NOMO-1 treated with dmso at 0.1 percent for 144 hours (cell line): ENCODE results near the gene SLC4A7.
"Not testable (repeated sequence)": the region's sequence is repeated elsewhere in the genome, so short reads cannot be mapped to it uniquely, and the experiment has no call there.

Source experiments
- DNase-seq: peaks from one replicate; lab custom pipeline; 2025; ENCODE audit not compliant: unreplicated experiment; lab: John Stamatoyannopoulos, UW

The SLC4A7 gene

GRCh38 chr3:27484015-27484844 lies at the start of gene SLC4A7:
Gene SLC4A7 (minus strand): TSS chr3:27484384. CDS start chr3:27484126, 258 bp downstream.
- DNase-seq = peak; percentile 91

- DNase-seq = peak; percentile 53
Measured at GRCh38 chr3:27533261-27533607, 49.0 kb upstream of the SLC4A7 start.

DNA sequence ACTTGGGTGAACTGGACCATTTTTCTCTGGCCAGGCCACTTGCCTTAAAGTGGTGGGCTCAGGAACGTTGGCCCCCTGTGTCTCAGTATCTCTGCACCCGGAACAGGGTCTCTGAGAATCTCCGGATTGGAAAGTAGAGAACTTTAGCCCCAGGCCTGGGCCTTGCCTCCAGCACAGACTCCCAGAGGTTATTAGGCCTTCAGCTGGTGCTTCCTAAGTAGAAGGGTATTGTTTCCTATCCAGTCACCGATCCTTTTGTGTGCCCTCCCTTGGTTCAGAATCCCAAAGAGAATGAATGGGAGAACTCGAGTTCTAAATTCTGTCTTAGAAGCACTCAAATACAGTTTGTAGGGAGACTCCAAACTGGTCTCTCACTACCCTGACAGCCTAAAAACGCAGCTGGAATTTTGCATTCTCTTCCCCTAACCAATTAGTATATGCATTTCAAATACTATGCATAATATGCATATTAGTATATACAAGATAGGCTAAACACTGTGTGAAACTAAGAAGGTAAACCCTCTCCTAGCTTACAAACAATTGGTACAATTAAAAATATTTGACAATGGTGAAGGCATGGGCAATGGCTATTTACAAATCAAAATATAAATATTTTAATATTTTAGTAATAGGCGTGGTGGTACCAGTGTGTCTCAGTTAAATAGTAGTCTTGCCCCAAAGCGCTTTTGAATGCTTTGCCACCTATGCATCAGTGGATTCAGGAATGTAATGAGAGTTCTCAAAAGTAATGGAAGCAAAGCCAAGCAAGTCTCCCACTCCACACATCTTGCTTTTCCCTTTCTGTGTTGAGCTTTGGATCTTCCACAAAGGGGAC lies 48.5 kb upstream of the SLC4A7 start:
- no peak for DNase-seq

DNA sequence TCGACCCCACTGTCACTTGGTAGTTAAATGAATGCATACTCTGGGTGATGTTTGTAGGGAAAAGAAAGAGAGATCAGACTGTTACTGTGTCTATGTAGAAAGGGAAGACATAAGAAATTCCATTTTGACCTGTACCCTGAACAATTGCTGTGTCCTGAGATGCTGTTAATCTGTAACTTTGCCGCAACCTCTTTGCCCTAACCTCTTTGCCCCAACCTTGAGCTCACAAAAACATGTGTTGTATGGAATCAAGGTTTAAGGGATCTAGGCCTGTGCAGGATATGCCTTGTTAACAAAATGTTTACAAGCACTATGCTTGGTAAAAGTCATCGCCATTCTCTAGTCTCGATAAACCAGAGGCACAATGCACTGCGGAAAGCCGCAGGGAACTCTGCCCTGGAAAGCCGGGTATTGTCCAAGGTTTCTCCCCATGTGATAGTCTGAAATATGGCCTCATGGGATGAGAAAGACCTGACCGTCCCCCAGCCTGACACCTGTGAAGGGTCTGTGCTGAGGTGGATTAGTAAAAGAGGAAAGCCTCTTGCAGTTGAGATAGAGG lies 47.1 kb upstream of the SLC4A7 start:
- not testable (repeated sequence) for DNase-seq

DNA sequence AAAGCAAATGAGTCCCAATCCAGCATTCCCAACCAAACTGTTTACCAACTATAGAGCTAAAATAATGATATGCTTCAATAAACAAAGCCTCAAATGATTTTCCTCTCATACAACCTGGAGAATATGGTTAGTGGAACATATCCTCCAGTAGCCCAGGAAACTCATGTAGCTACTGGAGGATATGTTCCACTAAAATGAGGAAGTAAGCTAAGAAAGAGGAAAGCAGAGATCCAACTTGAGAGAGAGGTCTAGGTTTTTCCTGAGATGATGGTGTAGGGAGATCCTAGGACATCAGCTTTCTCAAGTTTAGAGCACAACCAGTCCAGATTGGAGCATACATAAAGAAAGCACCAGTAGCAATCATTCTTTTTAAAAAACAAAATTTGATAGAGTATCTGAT lies 44.6 kb upstream of the SLC4A7 start:
- no peak for DNase-seq

- no peak for DNase-seq
Measured at GRCh38 chr3:27526614-27527315, 42.6 kb upstream of the SLC4A7 start.

- no peak for DNase-seq
Measured at GRCh38 chr3:27521872-27522265, 37.7 kb upstream of the SLC4A7 start.

DNA sequence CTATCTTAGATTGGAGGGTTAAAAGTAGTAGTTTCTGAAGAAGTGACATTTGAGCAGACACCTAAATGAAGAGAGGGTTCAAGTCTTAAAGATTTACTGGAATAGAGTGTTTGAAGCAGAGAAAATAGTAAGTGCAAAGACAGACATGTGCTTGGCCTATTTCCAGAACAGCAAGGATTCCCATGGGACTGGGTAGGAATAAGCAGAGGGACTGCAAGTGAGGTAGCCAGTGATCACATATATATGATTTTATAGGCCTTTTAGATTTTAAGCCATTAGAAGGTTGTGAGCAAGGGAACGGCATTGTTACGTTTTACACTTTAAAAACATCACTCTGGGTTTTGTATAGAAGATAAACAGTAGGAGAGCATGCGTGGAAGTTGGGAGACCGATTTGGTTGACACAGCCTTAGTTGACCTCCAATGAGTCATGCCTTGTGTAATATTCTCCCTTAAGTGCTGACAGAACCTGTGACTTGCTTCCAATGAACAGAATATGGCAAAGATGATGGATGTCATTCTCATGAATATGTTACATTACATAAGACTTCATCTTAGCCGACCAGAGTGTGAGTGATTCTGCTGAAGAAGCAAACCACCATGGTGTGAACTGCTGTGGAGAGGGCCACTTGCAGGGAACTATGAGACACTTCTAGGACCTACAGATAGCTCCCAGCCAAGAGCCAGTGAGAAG lies 37.1 kb upstream of the SLC4A7 start:
- peak; percentile 86 for DNase-seq

DNA sequence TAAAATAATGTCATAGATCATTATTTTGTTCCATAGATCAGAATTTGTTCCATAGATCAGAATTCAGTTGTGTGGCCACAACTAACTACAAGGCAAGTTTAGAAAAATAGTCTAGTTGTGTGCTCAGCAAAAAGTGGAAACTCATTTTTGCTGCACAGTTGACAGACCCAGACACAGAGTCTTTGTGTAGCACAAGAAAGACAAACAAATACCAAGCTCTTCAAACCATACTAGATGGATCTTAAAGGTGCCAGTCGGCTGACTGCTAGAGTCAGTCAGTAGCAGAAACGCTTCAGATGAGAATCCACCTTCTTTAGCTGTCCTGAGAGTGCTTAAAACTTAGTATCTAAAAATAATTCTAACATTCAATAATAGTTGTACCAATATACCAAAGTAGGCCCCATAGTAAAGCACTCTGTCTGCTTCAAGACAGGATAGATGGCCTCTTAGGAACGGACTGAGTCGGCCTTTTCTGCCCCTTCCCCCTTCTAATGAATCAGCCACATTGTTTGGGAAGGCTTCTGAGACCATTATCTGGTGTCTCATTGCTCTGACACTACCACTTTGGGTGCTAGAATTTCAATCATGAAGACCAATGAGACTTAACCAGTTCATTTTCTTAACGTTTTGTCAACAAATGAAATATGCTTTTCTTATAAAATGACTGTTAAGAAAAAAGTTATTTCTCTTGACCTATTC lies 27.7 kb upstream of the SLC4A7 start:
- no peak for DNase-seq

DNA sequence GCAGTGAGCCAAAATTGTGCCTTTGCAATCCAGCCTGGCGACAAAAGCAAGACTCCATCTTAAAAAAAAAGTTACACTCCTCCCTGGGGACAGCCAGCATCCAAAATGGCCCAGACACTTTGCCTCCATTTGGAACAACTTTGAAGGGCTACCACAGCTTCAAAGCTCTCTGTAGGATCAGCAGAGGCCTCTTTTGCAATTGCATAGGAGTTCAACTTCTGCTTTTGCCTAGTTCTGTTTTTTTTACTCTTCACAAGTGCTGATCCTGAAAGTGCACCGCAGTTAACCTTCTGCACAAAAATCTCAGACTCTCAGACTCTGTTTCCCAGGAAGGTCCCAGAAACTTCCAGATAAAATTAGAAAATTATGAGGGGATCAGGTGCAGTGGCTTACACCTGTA lies 25.2 kb upstream of the SLC4A7 start:
- peak; percentile 87 for DNase-seq

GRCh38 chr3:27508424-27508823 lies 24.2 kb upstream of the SLC4A7 start:
- no peak for DNase-seq

DNA sequence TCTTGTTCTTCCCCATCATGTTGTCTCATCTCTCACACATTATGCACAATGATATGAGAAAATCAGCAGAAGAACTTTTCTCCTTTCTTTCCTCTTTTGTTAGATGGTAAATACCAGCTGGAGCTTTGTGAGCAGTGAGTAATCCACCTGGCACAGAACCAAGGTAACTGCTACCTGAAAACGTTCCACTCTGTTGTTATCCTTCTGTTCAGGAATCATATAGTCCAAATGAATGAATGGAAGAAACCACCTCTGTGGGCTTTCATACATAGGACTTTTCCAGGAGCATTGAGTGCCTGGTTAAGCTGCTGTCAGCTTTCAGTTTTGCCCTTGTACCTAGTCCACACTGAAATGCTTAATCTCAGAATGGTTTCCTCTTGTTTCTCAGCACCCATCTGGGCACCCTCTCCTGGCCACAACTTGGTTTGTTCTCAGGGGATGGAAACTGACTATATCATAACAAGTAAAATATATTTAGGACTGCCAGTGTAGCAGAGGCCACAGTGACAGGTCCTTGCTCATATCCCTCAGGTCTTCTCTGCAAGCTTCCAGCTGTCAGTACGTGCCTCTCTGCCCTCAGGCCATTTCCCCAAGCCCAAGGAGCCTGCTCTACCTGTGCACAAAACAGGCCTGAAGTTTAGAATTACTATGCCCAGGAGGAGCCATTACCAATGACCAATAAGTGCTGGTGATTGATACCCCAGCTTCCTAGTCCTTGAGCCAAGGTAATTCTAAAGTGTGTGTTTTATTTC lies 23.5 kb upstream of the SLC4A7 start:
- DNase-seq = no peak

- no peak for DNase-seq
Measured at GRCh38 chr3:27507111-27507510, 22.9 kb upstream of the SLC4A7 start.

DNA sequence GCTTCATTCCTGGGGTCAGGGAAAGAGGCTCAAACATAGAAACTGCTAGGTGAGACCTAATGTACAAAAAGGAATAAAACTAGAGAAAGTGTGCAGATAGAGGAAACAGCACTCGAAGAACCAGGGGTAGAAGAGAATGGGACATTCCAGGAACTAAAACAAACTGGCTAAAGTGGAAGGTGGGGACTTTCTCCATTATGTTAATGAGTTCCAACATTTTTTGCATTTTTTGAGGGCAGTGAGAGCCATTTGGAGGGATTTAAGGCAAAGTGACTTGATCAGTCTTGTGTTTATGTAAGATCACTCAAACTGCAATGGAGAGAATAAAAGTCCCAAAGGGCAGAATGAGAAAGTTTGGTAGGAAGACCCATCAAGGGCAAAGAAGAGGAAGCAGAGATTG lies 20.6 kb upstream of the SLC4A7 start:
- DNase-seq = no peak

GRCh38 chr3:27503526-27503925 lies 19.3 kb upstream of the SLC4A7 start:
- DNase-seq = no peak

DNA sequence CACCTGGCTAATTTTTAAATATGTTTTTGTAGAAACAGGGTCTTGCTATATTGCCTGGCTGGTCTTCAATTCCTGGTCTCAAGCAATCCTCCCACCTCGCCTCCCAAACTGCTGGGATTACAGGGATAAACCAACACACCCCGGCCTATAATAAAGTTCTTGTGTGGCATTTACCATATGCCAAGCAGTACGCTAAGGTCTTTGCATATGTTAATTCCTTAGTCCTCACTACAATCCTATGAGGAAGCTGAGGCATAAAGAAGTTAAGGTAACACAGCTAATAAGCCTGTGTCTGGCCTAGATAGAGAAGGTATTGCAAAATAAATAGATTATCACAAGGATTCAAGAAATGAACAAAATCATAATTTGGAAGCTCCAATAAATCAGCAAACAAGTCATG lies 17.6 kb upstream of the SLC4A7 start:
- no peak for DNase-seq

- no peak for DNase-seq
Measured at GRCh38 chr3:27500986-27501385, 16.8 kb upstream of the SLC4A7 start.

- peak; percentile 41 for DNase-seq
Measured at GRCh38 chr3:27500035-27500434, 15.9 kb upstream of the SLC4A7 start.

DNA sequence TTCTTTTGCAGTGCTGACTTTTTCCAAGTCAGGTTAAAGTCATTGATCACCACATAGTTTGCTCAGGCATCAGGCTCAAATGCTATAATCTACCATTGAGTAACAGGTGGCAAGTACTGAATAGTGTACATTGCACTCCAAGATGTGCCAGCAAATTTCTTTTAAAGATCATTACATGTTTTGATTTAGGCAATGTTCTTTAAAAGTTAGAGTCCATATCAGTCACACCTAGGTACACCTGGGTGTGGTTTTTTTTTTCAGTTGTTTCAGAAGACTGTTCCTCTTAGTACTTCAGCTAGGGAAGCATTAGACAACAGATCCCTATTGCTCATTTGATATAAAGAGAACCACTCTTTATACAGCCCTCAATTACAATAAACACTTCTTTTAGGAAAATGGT lies 10.6 kb upstream of the SLC4A7 start:
- no peak for DNase-seq
